ENCODE data around the gene ANXA7. TPM values are rescaled to one million over a fixed set of nuclear protein-coding genes. Genes with fewer than 3 reads are reported as not detected.

Gene ANXA7
- polyA plus RNA-seq, 1 experiment, result 134 TPM

GRCh38 chr10:73433538-73433867 lies 19.6 kb upstream of the ANXA7 start, which contains the start of gene MSS51:
Gene MSS51, minus strand, starts transcription at chr10:73433561. Its CDS starts 5,277 bp downstream, at chr10:73428284.
- POLR2A ChIA-PET, result no interaction called here
- no peak within 1 kb of the TSS for H3K4me3 ChIP-seq (ENCODE audit: low read depth, low read length)
- TF ChIP-seq, protein P1, sequence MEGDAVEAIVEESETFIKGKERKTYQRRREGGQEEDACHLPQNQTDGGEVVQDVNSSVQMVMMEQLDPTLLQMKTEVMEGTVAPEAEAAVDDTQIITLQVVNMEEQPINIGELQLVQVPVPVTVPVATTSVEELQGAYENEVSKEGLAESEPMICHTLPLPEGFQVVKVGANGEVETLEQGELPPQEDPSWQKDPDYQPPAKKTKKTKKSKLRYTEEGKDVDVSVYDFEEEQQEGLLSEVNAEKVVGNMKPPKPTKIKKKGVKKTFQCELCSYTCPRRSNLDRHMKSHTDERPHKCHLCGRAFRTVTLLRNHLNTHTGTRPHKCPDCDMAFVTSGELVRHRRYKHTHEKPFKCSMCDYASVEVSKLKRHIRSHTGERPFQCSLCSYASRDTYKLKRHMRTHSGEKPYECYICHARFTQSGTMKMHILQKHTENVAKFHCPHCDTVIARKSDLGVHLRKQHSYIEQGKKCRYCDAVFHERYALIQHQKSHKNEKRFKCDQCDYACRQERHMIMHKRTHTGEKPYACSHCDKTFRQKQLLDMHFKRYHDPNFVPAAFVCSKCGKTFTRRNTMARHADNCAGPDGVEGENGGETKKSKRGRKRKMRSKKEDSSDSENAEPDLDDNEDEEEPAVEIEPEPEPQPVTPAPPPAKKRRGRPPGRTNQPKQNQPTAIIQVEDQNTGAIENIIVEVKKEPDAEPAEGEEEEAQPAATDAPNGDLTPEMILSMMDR (IDR thresholded peaks at IDR 0.05; ENCODE audit: insufficient read depth, low read depth, low read length), result no peak
- H3K27me3 ChIP-seq (ENCODE audit: control insufficient read depth, insufficient read depth, low read length), result no peaks in the 10 kb centered on the region
- peaks cover 2% of the 10 kb centered on the region; the same call in 1 of the 2 replicates for H3K36me3 ChIP-seq (ENCODE audit: control insufficient read depth, insufficient read depth, low read length)
- DNase-seq (ENCODE audit: low read depth), result no peak
- CTCF ChIA-PET, result interaction anchor here (0.6 kb wide), 1 partner anchor 102 kb away, joined by 3 read pairs; no protein-coding TSS in a partner anchor

- ChIA-PET POLR2A (no interaction called here), CTCF (interaction anchor here (0.6 kb wide), 1 partner anchor 101 kb away, joined by 3 read pairs; no protein-coding TSS in a partner anchor)
Observed at GRCh38 chr10:73432646-73433537, 19.0 kb upstream of the ANXA7 start.

DNA sequence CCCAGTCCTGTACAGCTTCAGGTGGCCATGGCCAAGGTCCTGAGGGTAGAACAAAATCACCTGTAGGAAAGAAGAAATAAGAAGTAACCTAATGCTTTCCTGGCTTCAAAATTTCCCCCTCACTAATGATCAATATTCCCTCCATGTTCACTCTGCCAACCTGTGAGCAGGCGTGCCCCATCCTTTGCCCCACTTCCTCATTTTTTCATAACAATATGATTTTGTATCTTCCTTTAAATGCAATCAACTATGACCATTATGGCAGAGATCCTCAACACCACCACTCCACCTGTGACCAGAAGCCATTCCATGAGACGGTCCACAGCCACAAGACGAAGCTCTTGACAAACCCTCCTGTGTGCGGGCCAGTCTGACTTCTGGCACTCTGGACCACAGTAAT lies 12.5 kb upstream of the ANXA7 start:
- Histone ChIP-seq H3K36me3 (ENCODE audit: control insufficient read depth, insufficient read depth, low read length) (peaks cover 8% of the 10 kb centered on the region), H3K4me3 (ENCODE audit: low read depth, low read length) (no peak overlapping the region), H3K27me3 (ENCODE audit: control insufficient read depth, insufficient read depth, low read length) (no peaks in the 10 kb centered on the region)
- ChIA-PET CTCF (no interaction called here), POLR2A (no interaction called here)
- TF ChIP-seq, protein P1 (IDR thresholded peaks at IDR 0.05; ENCODE audit: insufficient read depth, low read depth, low read length), result no peak
- no peak for DNase-seq (ENCODE audit: low read depth)

More at GRCh38 chr10:73432646-73433537, 19.0 kb upstream of the ANXA7 start:
- Histone ChIP-seq H3K4me3 (ENCODE audit: low read depth, low read length) (no peak overlapping the region), H3K27me3 (ENCODE audit: control insufficient read depth, insufficient read depth, low read length) (no peaks in the 10 kb centered on the region), H3K36me3 (ENCODE audit: control insufficient read depth, insufficient read depth, low read length) (peaks cover 1% of the 10 kb centered on the region; the same call in 1 of the 2 replicates)
- DNase-seq (ENCODE audit: low read depth), result no peak
- TF ChIP-seq, protein P1 (IDR thresholded peaks at IDR 0.05; ENCODE audit: insufficient read depth, low read depth, low read length), result no peak

DNA sequence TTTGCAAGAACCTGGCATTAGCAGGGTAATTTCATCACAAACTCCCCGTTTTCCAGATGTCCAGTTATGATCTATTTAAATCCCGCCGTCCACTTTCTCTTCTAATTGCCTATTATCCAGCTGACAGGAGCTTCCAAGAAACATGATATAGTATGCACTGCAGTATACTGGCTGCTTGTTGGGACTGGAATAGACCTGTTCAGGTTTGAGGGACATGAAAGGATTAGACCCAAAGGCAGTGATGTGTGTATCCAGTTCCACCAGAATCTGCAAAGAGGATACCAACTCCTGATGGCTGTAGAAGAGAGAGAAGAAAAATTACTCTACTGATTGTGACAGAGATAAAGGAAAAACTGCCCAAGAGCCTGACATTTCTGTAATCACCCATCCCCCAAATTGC lies 10.6 kb upstream of the ANXA7 start:
- ChIA-PET CTCF (interaction anchor here (0.7 kb wide), 1 partner anchor 16 kb away, joined by 3 read pairs; no protein-coding TSS in a partner anchor), POLR2A (no interaction called here)
- H3K4me3 ChIP-seq (ENCODE audit: low read depth, low read length), result no peak overlapping the region
- H3K27me3 ChIP-seq (ENCODE audit: control insufficient read depth, insufficient read depth, low read length), result no peaks in the 10 kb centered on the region
- peaks cover 8% of the 10 kb centered on the region for H3K36me3 ChIP-seq (ENCODE audit: control insufficient read depth, insufficient read depth, low read length)
- no peak for DNase-seq (ENCODE audit: low read depth)
- TF ChIP-seq, protein P1 (IDR thresholded peaks at IDR 0.05; ENCODE audit: insufficient read depth, low read depth, low read length), result no peak

GRCh38 chr10:73423309-73423708 lies 9.5 kb upstream of the ANXA7 start:
- ChIA-PET CTCF (no interaction called here), POLR2A (no interaction called here)
- DNase-seq (ENCODE audit: low read depth), result no peak
- Histone ChIP-seq H3K4me3 (ENCODE audit: low read depth, low read length) (no peak overlapping the region), H3K27me3 (ENCODE audit: control insufficient read depth, insufficient read depth, low read length) (no peaks in the 10 kb centered on the region), H3K36me3 (ENCODE audit: control insufficient read depth, insufficient read depth, low read length) (peaks cover 8% of the 10 kb centered on the region)
- TF ChIP-seq, protein P1 (IDR thresholded peaks at IDR 0.05; ENCODE audit: insufficient read depth, low read depth, low read length), result no peak

Measured in BJ (cell line).